GM18870 (cell line): ENCODE results near the gene C1orf159.

ENCODE experiments used
- ATAC-seq: cut with Tn5 transposase; IDR thresholded peaks from one replicate; pipeline ENCODE4 v1.9.1; 2021; ENCODE audit warnings: moderate library complexity; ENCODE audit not compliant: unreplicated experiment

Gene C1orf159

GRCh38 chr1:1054971-1055370, 60.9 kb downstream of the C1orf159 start:
- ATAC-seq, result no peak

- ATAC-seq, result no peak
Observed at GRCh38 chr1:1054099-1054700, 61.7 kb downstream of the C1orf159 start.

GRCh38 chr1:1053682-1054081, 62.2 kb downstream of the C1orf159 start:
- ATAC-seq, result no peak

- no peak for ATAC-seq
Observed at GRCh38 chr1:1053022-1053421, 62.9 kb downstream of the C1orf159 start.

GRCh38 chr1:1052003-1052840, 63.7 kb downstream of the C1orf159 start:
- ATAC-seq, result no peak

GRCh38 chr1:1051127-1051810, 64.6 kb downstream of the C1orf159 start:
- ATAC-seq, result no peak

GRCh38 chr1:1050577-1051052, 65.3 kb downstream of the C1orf159 start:
- ATAC-seq, result no peak

- ATAC-seq, result no peak
Observed at GRCh38 chr1:1049318-1050165, 66.3 kb downstream of the C1orf159 start.

- no peak for ATAC-seq
Observed at GRCh38 chr1:1048765-1049164, 67.1 kb downstream of the C1orf159 start.

GRCh38 chr1:1047963-1048362, 67.9 kb downstream of the C1orf159 start:
- ATAC-seq, result no peak

GRCh38 chr1:1047407-1047806, 68.5 kb downstream of the C1orf159 start:
- no peak for ATAC-seq

- no peak for ATAC-seq
Observed at GRCh38 chr1:1046767-1047166, 69.1 kb downstream of the C1orf159 start.

- ATAC-seq, result no peak
Observed at GRCh38 chr1:1046243-1046642, 69.6 kb downstream of the C1orf159 start.

GRCh38 chr1:1045129-1045528, 70.8 kb downstream of the C1orf159 start:
- no peak for ATAC-seq

- ATAC-seq, result no peak
Observed at GRCh38 chr1:1044455-1045078, 71.3 kb downstream of the C1orf159 start.

- no peak for ATAC-seq
Observed at GRCh38 chr1:1043921-1044320, 72.0 kb downstream of the C1orf159 start.

GRCh38 chr1:1043411-1043810, 72.5 kb downstream of the C1orf159 start:
- ATAC-seq, result no peak

- no peak for ATAC-seq
Observed at GRCh38 chr1:1042835-1043234, 73.1 kb downstream of the C1orf159 start.

GRCh38 chr1:1041873-1042272, 74.0 kb downstream of the C1orf159 start:
- ATAC-seq, result no peak

- ATAC-seq, result no peak
Observed at GRCh38 chr1:1041092-1041523, 74.8 kb downstream of the C1orf159 start.
